Gastrocnemius medialis (tissue), 4 donors: Measurements from ENCODE around the gene PEMT. TPM values are rescaled to one million over a fixed set of nuclear protein-coding genes. Genes with fewer than 3 reads are reported as not detected.

Source experiments
- ATAC-seq, 2 donors: fragments of 150-250 bp; one replicate each; pipeline ENCODE4 v1.9.1; 2016
- DNase-seq, 2 donors: peaks; one replicate each; pipeline ENCODE4 v3.0.0-alpha.2; 2019
- H3K27ac ChIP-seq, 4 donors: fragments of 200-600 bp; sonication (generic); 1 replicate in 1 of 4; 2 replicates in 3 of 4; pipeline ENCODE4 v1.5.1; 2016 to 2018; ENCODE audit warnings: mild to moderate bottlenecking in 2 of 4, moderate library complexity in 1 of 4
- H3K27me3 ChIP-seq, 3 donors: fragments of 200-600 bp; sonication (generic) in 2 of 3; 1 replicate in 1 of 3; 2 replicates in 2 of 3; pipeline versions ENCODE4 v1.5.1 to v1.6.0; 2016 to 2019; ENCODE audit warnings: mild to moderate bottlenecking in 1 of 3, moderate library complexity in 1 of 3
- H3K36me3 ChIP-seq, 2 donors: fragments of 200-600 bp; sonication (generic) in 1 of 2; one replicate each; pipeline ENCODE4 v1.5.1; 2017 to 2018
- H3K4me1 ChIP-seq, 2 donors: fragments of 200-600 bp; sonication (generic) in 1 of 2; one replicate each; pipeline ENCODE4 v1.5.1; 2016 to 2017; ENCODE audit warnings: mild to moderate bottlenecking in 2 of 2
- H3K4me3 ChIP-seq, 4 donors: fragments of 200-600 bp; sonication (generic) in 3 of 4; 1 replicate in 1 of 4; 2 replicates in 3 of 4; pipeline ENCODE4 v1.5.1; 2016 to 2019; ENCODE audit warnings: mild to moderate bottlenecking in 2 of 4
- H3K9me3 ChIP-seq, 3 donors: fragments of 200-600 bp; sonication (generic) in 2 of 3; 1 replicate in 1 of 3; 2 replicates in 2 of 3; pipeline ENCODE4 v1.5.1; 2016 to 2019
- CTCF ChIP-seq, 5 experiments: fragments of 450-650 bp in 3 of 5; fragments of 200-600 bp in 2 of 5; sonication (generic) in 2 of 5; IDR thresholded peaks in 4 of 5; conservative IDR thresholded peaks in 1 of 5; 1 replicate in 4 of 5; 2 replicates in 1 of 5; pipeline ENCODE4 v1.5.1; 2016 to 2019; ENCODE audit warnings: antibody characterized with exemption in 5 of 5, mild to moderate bottlenecking in 3 of 5, moderate library complexity in 3 of 5
- POLR2A ChIP-seq, 2 donors: fragments of 450-650 bp; IDR thresholded peaks; one replicate each; pipeline ENCODE4 v1.6.1; 2017; ENCODE audit warnings: antibody characterized with exemption in 2 of 2, mild to moderate bottlenecking in 2 of 2, moderate library complexity in 2 of 2
- in situ Hi-C, 4 donors: fragments of 200-750 bp; cut with MboI; loops; one replicate each; pipeline versions ENCODE4 v1.15.0 to v1.8.0; 2017; ENCODE audit warnings: low sequenced_read_pairs in 4 of 4
- intact Hi-C: fragments of 100-400 bp; cut with DNase I; formaldehyde crosslinking; loops from one replicate; pipeline ENCODE4 v1.15.1; 2023; ENCODE audit warnings: low total_unique reads
- total RNA-seq, 4 donors: library from RNA; depleted of rRNA; stranded (reverse); fragments of >200 nt; gene quantifications; one replicate each; pipeline versions ENCODE4 v1.1.0 to v1.2.3, GENCODE V29; 2016

PEMT gene
- total RNA-seq, 4 donors from 2014 or later, result 32.8 to 48.2 (median 34.2) TPM

DNA sequence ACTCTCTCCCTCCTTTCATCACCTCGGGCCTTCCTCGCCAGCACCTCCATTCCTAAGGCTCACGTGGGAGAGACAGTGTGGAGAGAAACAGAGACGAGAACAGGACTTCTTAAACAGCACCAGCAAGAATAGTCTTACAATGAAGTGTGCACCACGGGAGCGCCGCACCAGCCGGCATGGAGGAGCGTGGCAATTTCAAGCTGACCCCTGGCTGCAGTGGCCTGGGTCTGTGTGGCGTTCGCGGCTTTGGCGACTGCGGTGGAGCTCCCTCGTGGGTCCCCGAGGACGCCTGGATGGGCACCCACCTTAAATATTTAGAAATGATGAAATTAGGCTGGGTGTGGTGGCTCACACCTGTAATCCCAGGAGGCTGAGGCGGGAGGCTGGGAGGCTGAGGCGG lies 135.3 kb downstream of the PEMT start:
- intact Hi-C loops, result no loop called here
- Histone ChIP-seq H3K27me3 (no peaks in the 10 kb centered on the region), H3K36me3 (no peaks in the 10 kb centered on the region), H3K4me3 (no peak overlapping the region), H3K4me1 (no peaks in the 10 kb centered on the region), H3K27ac (no peak overlapping the region), H3K9me3 (no peaks in the 10 kb centered on the region)
- in situ Hi-C loops, result no loop called here
- ATAC-seq, result no peak
- DNase-seq, result no peak
- no peak for TF ChIP-seq CTCF (IDR thresholded peaks at IDR 0.05 in 4 of 5, conservative IDR thresholded peaks at IDR 0.05 in 1 of 5)
- no peak for TF ChIP-seq POLR2A (IDR thresholded peaks at IDR 0.05)

Other genes with a start within 250 kb of the PEMT start
- gene MED9, start 114.7 kb downstream of the PEMT start, total RNA-seq, result 10 to 100 TPM; 20.4 to 33.7 (median 27.7) TPM
- 100 to 1,000 TPM in 2 of 4 donors, 10 to 100 TPM in 2; 61.3 to 264 (median 102) TPM for gene RASD1, start 95.3 kb downstream of the PEMT start, total RNA-seq
- 1 to 10 TPM; 2.1 to 6.7 (median 4.3) TPM for gene RAI1, start 89.8 kb upstream of the PEMT start, total RNA-seq
- 10 to 100 TPM; 11.1 to 64.5 (median 32.3) TPM for gene SREBF1, start 245.3 kb upstream of the PEMT start, total RNA-seq